AG10803 (cell line): ENCODE measurements around the gene RPP25L.

ENCODE experiments used
- DNase-seq: peaks from one replicate; pipeline ENCODE4 v3.0.0; 2010; ENCODE audit warnings: low read depth
- H3K4me3 ChIP-seq: 2 replicates; pipeline ENCODE4 v1.5.1; 2011; ENCODE audit warnings: mild to moderate bottlenecking, low read length, control low read depth
- CTCF ChIP-seq: conservative IDR thresholded peaks from 2 replicates; pipeline ENCODE4 v1.5.1; 2011; ENCODE audit warnings: mild to moderate bottlenecking, low read length, control low read depth, inconsistent platforms

The RPP25L gene

GRCh38 chr9:34580358-34580757 is 31.5 kb downstream of the RPP25L start:
- DNase-seq = no peak
- H3K4me3 ChIP-seq = no peak overlapping the region
- TF ChIP-seq CTCF = no peak

- no peak for DNase-seq
- TF ChIP-seq CTCF = no peak
- H3K4me3 ChIP-seq = no peak overlapping the region
These were observed 32.1 kb downstream of the RPP25L start for GRCh38 chr9:34579808-34580163.

- H3K4me3 ChIP-seq = no peak overlapping the region
- no peak for TF ChIP-seq CTCF
- no peak for DNase-seq
These were observed 32.6 kb downstream of the RPP25L start for GRCh38 chr9:34579104-34579807.

- H3K4me3 ChIP-seq = no peak overlapping the region
- DNase-seq = peak; percentile 38
- no peak for TF ChIP-seq CTCF
These were observed 33.4 kb downstream of the RPP25L start for GRCh38 chr9:34578241-34579103.

- DNase-seq = no peak
- no peak for TF ChIP-seq CTCF
- H3K4me3 ChIP-seq = no peak overlapping the region
These were observed 34.3 kb downstream of the RPP25L start for GRCh38 chr9:34577400-34578240.

GRCh38 chr9:34576597-34577399 is 35.1 kb downstream of the RPP25L start:
- TF ChIP-seq CTCF = no peak
- no peak for DNase-seq
- H3K4me3 ChIP-seq = no peak overlapping the region
